DOHH2 (cell line): ENCODE results near the gene MICAL3.

ENCODE experiments used
- CTCF ChIP-seq: fragments of 200-600 bp; sonication (generic); IDR thresholded peaks from one replicate; pipeline ENCODE4 v1.5.1; 2014; ENCODE audit warnings: antibody characterized with exemption, mild to moderate bottlenecking, low read depth, low read length; ENCODE audit not compliant: poor library complexity, severe bottlenecking
- EZH2phosphoT487 ChIP-seq: fragments of 200-600 bp; sonication (generic); IDR thresholded peaks from 2 replicates; pipeline ENCODE4 v1.6.1; 2017; ENCODE audit warnings: borderline replicate concordance, mild to moderate bottlenecking, antibody characterized with exemption, low read length, moderate library complexity, mixed read lengths

GRCh38 chr22:17862646-17863181 is 161.6 kb downstream of the MICAL3 start:
- TF ChIP-seq CTCF = no peak
- TF ChIP-seq EZH2phosphoT487 = no peak
